ENCODE results near the gene GBF1.
"Not testable (repeated sequence)": the region's sequence is repeated elsewhere in the genome, so short reads cannot be mapped to it uniquely, and the experiment has no call there.

Gene GBF1

DNA sequence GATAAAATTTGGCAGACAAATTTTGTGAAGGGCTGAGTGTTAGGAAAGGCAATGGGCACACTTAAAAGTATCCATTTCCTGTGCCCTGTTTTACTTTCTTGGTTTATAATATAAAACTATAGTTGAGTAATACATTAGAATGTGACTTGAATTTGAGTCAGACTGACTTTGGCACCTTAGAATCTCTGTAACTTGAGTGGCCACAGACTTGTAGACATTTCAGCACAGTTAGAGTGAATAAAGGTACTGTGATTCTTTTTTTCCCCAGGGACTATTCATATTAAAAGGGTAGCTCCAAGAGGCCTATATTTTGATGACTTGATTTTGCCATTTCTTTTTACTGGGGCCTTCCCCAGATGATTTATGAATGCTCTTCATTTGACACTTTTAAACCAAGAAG lies 22.4 kb downstream of the GBF1 start:
- DNase-seq (ENCODE audit: low read depth, low spot score), result peak; percentile 45

GRCh38 chr10:102268375-102268888 lies 23.1 kb downstream of the GBF1 start:
- peak; percentile 37 for DNase-seq (ENCODE audit: low read depth, low spot score)

GRCh38 chr10:102269017-102269416 lies 23.7 kb downstream of the GBF1 start:
- DNase-seq (ENCODE audit: low read depth, low spot score), result no peak

GRCh38 chr10:102274062-102274461 lies 28.7 kb downstream of the GBF1 start:
- DNase-seq (ENCODE audit: low read depth, low spot score), result peak; percentile 36

GRCh38 chr10:102275343-102275742 lies 30.0 kb downstream of the GBF1 start:
- no peak for DNase-seq (ENCODE audit: low read depth, low spot score)

DNA sequence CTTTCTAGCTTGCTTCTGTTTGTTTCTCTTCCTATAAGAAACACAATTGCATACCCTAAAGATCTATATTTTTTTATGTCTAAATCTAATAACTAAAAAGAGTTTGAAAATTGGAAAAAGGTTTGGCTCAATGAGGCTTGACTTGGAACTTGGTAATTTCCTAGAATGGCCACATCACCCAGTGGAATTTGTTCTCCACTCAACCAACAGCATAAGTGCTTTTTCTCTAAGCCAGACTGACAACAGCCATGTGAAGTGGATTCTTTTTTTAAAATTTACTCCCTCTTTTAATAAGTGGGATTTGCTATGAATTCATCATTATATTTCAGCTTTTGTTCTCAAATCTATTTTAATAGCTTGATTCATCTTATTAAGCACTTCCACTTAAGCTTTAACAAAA lies 33.8 kb downstream of the GBF1 start:
- no peak for DNase-seq (ENCODE audit: low read depth, low spot score)

DNA sequence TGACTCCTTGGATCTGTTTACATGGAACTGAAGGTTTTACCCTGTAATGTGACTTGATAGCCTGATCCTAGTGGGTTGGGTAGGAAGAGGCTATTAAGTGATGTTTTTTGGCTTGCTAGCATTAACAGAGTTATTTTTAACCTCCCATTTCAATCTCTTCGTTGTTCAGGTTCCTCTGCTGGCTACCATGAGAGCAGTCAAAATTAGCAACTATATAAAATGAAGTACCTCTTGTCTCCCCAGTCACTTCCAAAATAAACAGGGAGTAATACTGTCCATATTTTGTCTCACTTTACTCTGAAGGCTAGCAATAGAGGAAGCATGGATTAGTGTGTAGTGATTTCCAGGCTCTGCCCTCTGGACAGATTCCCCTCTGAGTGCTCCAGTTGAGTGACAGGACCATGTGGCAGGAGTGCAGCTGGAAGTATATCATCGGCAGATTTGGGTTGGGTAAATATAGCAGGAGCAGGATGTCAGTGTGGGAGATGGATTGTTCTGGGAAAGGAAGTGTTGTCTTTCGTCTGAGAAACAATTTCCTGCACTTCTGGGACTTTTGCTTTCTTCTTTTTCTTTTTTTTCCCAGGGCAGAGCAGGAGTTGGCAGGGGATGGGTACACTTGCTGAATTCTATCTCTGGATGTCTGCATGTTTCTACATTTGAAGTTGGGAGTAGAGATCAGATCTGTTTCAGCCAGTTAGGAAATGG lies 35.2 kb downstream of the GBF1 start:
- DNase-seq (ENCODE audit: low read depth, low spot score), result no peak

- no peak for DNase-seq (ENCODE audit: low read depth, low spot score)
Observed at GRCh38 chr10:102281102-102281487, 35.8 kb downstream of the GBF1 start.

DNA sequence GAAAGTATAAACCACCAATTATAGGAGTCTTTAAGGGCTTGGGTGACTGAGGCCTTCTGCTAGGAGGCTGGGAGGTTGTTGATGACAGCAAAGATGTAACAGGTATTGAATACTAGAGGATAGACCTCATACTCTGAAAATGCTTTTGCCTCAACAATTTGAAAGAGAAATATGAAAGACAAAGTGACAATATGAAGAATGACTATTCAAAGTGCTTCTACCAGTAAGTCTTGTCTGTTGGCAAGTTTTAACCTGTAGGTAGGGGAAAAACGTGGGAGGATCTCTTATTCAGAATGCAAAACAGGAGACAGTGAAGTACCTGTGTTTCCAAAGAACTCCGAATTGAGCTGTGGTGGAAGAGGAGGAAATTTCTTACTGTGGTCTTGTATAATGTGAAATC lies 38.2 kb downstream of the GBF1 start:
- no peak for DNase-seq (ENCODE audit: low read depth, low spot score)

DNA sequence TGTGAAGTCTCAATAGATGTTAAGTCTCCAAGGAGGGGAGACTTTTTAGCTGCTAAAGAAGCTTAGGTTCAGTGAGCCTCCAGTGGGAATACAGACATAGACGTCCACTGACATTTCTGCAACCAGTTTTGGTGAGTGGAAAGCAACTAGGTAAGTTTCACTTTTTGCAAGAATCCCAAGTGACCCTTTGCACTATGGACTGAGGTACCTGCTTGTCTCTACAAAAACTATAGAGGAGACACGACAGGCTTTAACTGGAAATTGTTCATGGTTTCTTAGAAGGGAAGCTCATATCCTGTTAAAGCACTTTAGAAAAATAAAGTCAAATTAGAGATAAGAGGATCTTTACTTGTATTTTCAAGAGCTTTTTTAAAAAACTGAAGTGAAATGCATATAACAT lies 38.6 kb downstream of the GBF1 start:
- no peak for DNase-seq (ENCODE audit: low read depth, low spot score)

DNA sequence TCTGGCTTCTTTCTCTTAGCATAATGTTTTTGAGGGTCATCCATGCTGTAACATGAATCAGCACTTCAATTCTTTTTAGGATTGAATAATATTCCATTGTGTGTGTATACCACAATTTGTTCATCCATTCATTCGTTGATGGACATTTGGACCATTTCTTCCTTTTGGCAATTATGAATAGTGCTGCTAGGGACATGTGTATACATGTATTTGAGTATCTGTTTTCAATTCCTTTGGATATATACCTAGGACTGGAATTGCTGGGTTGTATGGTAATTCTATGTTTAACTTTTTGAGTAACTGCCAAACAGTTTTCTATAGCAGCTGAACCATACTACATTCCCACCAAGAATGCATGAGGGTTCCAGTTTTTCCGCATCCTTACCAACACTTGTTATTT lies 39.2 kb downstream of the GBF1 start:
- DNase-seq (ENCODE audit: low read depth, low spot score), result no peak

DNA sequence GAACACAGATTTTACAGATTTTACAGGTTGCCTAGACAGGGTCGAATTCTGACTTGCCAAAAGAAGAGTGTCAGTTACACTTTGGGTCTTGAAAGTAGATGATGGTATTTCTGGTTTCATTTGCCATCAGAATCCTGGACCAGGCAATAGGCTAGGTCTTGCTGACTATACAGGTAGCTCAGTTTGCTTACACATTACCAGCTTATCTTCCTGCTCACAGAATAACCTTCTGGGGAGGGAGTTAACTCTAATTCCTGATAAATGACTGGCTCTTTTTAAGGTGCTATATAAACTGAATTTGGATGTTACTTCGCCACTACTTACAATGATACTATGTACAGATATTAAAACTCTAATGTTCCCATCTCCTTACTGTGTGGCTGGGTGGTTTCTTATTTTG lies 39.8 kb downstream of the GBF1 start:
- DNase-seq (ENCODE audit: low read depth, low spot score), result no peak

GRCh38 chr10:102286216-102286615 lies 40.9 kb downstream of the GBF1 start:
- DNase-seq (ENCODE audit: low read depth, low spot score), result no peak

GRCh38 chr10:102287538-102287937 lies 42.2 kb downstream of the GBF1 start:
- no peak for DNase-seq (ENCODE audit: low read depth, low spot score)

DNA sequence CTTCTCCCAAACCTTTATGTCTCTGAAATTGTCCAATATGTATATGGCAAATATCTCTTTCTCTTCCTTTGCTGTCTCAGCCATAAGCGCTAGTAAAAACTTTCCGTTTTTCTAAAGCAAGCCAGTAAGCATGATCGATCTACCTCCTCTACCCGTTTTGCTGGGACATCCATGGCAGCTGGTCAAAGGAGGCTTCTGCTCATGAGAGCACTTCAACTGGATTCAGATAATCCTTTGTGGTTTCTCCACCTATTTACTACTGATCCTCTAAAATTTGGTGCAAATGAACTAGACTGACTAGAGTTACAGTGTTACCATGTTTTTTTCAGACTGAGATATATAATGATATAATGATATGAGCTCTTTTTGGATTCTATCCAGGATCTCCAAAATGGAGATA lies 42.7 kb downstream of the GBF1 start:
- no peak for DNase-seq (ENCODE audit: low read depth, low spot score)

- DNase-seq (ENCODE audit: low read depth, low spot score), result no peak
Observed at GRCh38 chr10:102289356-102289755, 44.0 kb downstream of the GBF1 start.

GRCh38 chr10:102289840-102290239 lies 44.5 kb downstream of the GBF1 start:
- DNase-seq (ENCODE audit: low read depth, low spot score), result no peak

GRCh38 chr10:102291221-102291905 lies 46.0 kb downstream of the GBF1 start:
- DNase-seq (ENCODE audit: low read depth, low spot score), result no peak

- no peak for DNase-seq (ENCODE audit: low read depth, low spot score)
Observed at GRCh38 chr10:102297101-102297500, 51.8 kb downstream of the GBF1 start.

- DNase-seq (ENCODE audit: low read depth, low spot score), result no peak
Observed at GRCh38 chr10:102298899-102299298, 53.6 kb downstream of the GBF1 start.

DNA sequence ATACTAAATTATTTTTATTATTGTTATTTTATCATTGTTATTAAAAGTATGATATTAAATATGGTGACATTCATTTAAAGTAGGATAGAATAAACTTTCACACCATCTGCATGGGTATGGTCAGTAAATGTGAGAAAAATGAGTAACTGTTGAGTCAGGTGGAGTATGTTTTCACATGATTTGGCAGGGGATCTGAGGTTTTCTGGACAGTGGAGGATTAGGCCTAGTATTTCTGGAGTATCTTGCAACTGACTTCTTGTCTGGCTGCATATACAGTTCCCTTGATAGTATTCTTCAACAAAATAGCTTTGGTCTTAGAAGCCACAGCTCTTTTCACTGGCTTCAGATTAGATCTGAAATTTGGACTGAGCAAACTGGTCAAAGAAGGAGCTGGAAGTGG lies 54.5 kb downstream of the GBF1 start:
- DNase-seq (ENCODE audit: low read depth, low spot score), result peak; percentile 77

GRCh38 chr10:102300278-102300843 lies 55.0 kb downstream of the GBF1 start:
- peak; percentile 91 for DNase-seq (ENCODE audit: low read depth, low spot score)

- DNase-seq (ENCODE audit: low read depth, low spot score), result not testable (repeated sequence)
Observed at GRCh38 chr10:102300912-102301311, 55.6 kb downstream of the GBF1 start.
